Activated CD4-positive, alpha-beta T cell treated with anti-CD3 and anti-CD28 coated beads, Interleukin-2, amount 50 U/mL, for 24 hours (primary cell): Measurements from ENCODE around the gene TXNL1.
"Not testable (repeated sequence)": the region's sequence is repeated elsewhere in the genome, so short reads cannot be mapped to it uniquely, and the experiment has no call there.

Experiments
- DNase-seq, 2 donors: peaks; one replicate each; pipeline ENCODE4 v3.0.0-alpha.2; 2020; ENCODE audit warnings: low read depth in 1 of 2, low spot score in 1 of 2

Gene TXNL1

GRCh38 chr18:56645415-56646016 lies 7.1 kb upstream of the TXNL1 start:
- no peak for DNase-seq

GRCh38 chr18:56643381-56643780 lies 5.0 kb upstream of the TXNL1 start:
- DNase-seq, result no peak

- no peak for DNase-seq
Observed at GRCh38 chr18:56641714-56642337, 3.4 kb upstream of the TXNL1 start.

GRCh38 chr18:56639571-56639970 lies 1.2 kb upstream of the TXNL1 start:
- DNase-seq, result no peak

- DNase-seq, result no peak
Observed at GRCh38 chr18:56639104-56639381, 651 bp upstream of the TXNL1 start.

GRCh38 chr18:56637711-56638231 lies 621 bp downstream of the TXNL1 start:
- no peak for DNase-seq

GRCh38 chr18:56637176-56637575 lies 1.2 kb downstream of the TXNL1 start:
- DNase-seq, result no peak

- DNase-seq, result no peak
Observed at GRCh38 chr18:56635007-56635406, 3.4 kb downstream of the TXNL1 start.

- no peak for DNase-seq
Observed at GRCh38 chr18:56632070-56633022, 6.0 kb downstream of the TXNL1 start.

GRCh38 chr18:56627991-56628390 lies 10.4 kb downstream of the TXNL1 start:
- DNase-seq, result no peak

GRCh38 chr18:56615738-56616520 lies 22.5 kb downstream of the TXNL1 start:
- DNase-seq, result no peak

- DNase-seq, result no peak
Observed at GRCh38 chr18:56606618-56607017, 31.8 kb downstream of the TXNL1 start.

GRCh38 chr18:56598422-56598821 lies 40.0 kb downstream of the TXNL1 start:
- no peak for DNase-seq

GRCh38 chr18:56593906-56594305 lies 44.5 kb downstream of the TXNL1 start:
- no peak for DNase-seq

GRCh38 chr18:56580026-56580425 lies 58.4 kb downstream of the TXNL1 start:
- no peak for DNase-seq

GRCh38 chr18:56579451-56579850 lies 58.9 kb downstream of the TXNL1 start:
- no peak for DNase-seq

- DNase-seq, result no peak
Observed at GRCh38 chr18:56576826-56577573, 61.4 kb downstream of the TXNL1 start.

- DNase-seq, result no peak
Observed at GRCh38 chr18:56575819-56576663, 62.4 kb downstream of the TXNL1 start.

GRCh38 chr18:56574861-56575260 lies 63.5 kb downstream of the TXNL1 start:
- no peak for DNase-seq

- DNase-seq, result not testable (repeated sequence)
Observed at GRCh38 chr18:56572267-56572666, 66.1 kb downstream of the TXNL1 start.
